HG02973 (cell line): ENCODE measurements around the gene C1orf35.

Experiments
- ATAC-seq: cut with Tn5 transposase; IDR thresholded peaks from one replicate; pipeline ENCODE4 v1.9.1; 2021; ENCODE audit warnings: moderate library complexity; ENCODE audit not compliant: unreplicated experiment

Gene C1orf35

DNA sequence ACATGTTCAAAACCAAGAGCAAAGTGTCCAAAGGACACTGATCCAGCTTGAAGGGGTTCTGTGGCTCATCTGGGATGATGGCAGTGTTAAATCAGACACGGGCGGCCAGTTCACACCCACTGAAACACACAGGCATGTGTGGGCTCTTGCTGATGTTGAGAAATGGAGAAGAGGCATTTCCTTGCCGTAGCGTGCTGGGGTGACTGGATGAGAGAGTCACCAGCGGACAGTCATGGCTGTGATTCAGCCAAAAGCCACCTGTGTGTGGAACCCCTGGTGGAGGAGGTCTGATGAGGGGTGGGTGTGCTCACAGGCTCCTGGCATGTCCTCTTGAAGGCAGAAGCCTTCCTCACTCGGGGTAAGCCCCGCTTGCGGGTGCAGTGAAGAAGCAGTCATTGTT lies 7.2 kb downstream of the C1orf35 start:
- ATAC-seq: no peak

DNA sequence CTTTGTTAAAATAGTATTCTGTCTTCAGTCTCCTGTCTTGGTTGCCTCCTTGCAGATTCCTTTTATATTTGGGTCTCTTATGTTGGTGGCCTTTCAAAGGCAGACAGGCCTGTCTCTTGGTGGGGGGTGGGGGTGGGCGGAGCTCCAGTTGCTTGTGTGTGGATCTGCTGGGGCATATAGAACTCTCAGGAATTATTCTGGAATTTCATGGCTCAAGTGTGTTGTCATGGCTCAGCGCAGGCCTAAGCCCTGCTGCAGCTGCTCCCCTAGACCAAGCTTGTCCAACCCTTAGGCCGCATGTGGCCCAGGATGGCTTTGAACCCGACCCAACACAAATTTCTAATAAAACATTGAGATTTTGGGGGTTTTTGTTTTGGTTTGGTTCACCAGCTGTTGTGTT lies 8.0 kb downstream of the C1orf35 start:
- no peak for ATAC-seq

GRCh38 chr1:228094432-228095016 lies 8.6 kb downstream of the C1orf35 start:
- ATAC-seq: no peak

GRCh38 chr1:228093050-228093906 lies 9.8 kb downstream of the C1orf35 start:
- no peak for ATAC-seq

GRCh38 chr1:228092342-228093049 lies 10.6 kb downstream of the C1orf35 start:
- ATAC-seq: no peak

DNA sequence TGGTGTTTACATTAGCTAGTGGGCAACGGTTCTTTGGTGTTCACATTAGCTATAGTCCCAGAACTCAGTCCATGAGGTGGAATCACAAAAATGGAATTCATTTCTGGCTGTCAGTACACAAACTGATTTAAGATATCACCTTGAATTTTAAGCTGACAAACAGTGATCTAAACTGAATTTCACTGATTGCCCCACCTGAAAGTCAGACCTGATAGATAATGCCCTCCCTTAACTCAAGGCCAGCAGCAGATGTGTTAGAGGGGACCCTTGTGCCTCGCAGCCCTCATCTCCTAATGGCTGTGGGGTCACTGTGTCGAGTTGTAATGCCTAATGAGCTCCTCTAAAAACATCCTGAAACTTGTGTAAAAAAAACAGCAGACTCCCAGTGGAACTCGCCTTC lies 12.0 kb downstream of the C1orf35 start:
- no peak for ATAC-seq

- no peak for ATAC-seq
Observed at GRCh38 chr1:228090613-228091081, 12.5 kb downstream of the C1orf35 start.

GRCh38 chr1:228089519-228090380 lies 13.4 kb downstream of the C1orf35 start:
- no peak for ATAC-seq

DNA sequence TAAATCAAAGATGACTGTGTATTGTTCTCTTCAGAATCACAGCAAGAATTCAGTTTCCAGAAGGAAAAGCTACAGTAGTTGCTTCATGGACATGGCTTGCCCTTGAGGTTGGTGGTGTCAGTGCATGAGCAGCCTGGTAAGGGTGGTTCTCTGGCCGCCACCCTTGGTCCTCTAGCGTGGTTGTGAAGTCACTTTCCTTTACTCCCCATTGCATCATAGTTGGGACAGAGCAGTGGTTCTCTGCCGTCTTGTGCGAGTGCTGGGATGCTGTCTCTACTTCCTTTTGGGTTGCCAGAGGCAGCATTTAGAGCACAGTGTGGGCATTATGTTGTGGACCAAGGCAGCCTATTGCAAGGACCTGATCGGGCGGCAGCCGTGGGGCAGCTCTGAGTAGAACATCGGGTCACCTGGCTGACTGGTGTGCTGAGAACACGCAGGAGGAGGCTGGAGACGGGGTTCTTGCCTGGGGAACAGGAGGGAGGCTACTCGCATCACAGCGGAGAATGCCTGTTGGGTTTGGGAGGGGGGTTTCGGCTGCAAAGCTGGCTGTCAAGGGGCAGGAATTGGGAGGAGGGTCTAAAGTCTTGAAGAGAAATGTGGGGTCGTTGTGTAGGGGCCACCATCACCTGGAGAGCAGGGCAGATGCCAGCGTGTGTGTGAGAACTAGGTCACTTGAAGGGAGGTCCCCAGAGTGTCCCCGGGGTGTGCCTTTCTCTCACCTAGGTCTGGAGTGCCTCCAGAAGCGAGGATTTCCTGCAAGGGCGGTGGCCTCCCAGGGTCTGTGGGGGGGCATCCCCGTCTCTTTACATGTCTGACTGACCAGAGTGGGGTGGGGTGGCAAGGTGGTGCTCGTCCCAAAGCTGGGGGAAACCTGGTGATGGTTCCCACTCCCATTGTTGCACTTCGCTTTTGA lies 14.3 kb downstream of the C1orf35 start:
- no peak for ATAC-seq

GRCh38 chr1:228087771-228088251 lies 15.3 kb downstream of the C1orf35 start:
- no peak for ATAC-seq

- no peak for ATAC-seq
Observed at GRCh38 chr1:228085287-228085951, 17.7 kb downstream of the C1orf35 start.

- no peak for ATAC-seq
Observed at GRCh38 chr1:228084797-228085196, 18.3 kb downstream of the C1orf35 start.

- ATAC-seq: no peak
Observed at GRCh38 chr1:228084325-228084724, 18.8 kb downstream of the C1orf35 start.

GRCh38 chr1:228083871-228084278 lies 19.2 kb downstream of the C1orf35 start:
- no peak for ATAC-seq

DNA sequence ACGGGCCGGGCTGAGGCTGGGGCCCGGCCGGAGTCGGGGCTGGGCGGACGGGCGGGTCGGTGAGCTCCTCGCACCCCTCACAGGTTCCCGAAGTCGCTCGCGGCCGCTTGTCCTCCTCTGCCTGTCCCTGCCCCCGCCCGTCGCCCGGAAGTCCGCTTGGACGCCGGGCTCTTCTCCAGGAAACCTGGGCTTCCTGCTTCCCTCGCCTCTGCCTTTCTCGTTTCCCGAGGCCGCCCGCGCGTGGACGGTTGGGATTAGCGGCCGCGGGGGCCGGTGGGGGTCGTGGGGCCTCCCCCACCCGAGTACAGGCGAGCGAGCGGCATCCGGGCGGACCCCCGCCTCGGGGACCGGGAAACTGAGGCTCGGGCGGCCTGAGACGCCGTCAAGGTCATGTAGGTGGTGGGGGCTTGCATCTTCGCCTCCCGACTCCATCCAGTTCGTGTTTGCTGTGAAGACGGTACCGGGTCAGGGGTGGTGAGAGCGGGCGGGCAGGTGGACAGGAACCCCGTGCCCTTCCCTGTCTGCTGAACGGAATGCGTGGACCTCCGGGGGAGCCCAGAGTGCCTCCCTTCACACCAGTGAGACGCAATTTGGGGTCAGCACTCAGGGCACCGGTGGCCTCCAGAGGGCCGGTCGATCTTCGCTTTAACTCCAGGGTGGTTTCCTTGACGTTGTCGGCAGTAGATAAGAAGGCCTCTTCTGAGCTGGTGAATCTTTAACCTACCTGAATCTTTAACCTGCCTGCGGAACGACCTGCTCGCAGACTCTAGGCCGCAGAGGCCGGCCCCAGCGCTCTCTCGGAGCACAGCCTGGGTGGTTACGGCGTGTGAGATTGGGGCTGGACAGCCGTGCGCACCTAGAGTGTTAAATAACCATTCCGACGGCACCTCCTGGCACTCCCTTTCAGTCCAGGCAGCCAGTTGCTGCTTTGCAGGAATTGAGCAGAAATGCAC lies 19.9 kb downstream of the C1orf35 start:
- peak; percentile 18 for ATAC-seq

DNA sequence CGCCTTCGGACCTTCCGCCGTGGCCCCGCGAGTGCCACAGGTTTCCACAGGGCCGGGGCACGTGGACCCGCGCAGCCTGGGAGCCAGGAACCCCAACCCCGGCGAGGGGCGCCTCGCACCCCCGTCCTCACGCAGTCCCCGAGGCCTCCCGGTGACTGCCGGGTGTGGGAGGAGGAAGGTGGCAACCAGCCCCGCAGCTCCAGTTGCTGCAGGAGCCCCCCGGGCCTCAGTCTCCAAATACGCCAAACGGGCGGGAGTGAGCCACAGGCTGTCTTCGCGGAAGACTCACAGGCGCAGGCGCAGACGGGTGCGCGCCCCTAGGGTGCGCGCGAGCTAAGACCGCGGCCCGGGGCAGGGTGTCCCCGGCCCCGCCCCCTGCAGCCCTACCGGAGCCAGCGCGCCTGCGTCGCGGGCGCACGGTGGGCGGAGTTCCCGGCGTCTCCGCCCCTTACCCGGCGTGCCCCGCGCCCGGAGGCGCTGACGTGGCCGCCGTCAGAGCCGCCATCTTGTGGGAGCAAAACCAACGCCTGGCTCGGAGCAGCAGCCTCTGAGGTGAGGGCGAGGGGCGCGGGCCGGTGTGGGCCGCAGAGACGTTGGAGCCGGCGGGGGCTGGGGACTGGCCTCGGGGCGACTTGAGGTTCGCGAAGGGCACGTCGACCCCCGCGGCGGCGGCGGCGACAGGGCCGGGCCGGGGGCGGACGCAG lies 20.8 kb downstream of the C1orf35 start, which contains the start of gene ARF1:
TSS of gene ARF1 (plus strand) at position 495 of the 704 bp plus-strand sequence. CDS start 14,407 bp downstream, outside the sequence.
- ATAC-seq: peak; percentile 64

GRCh38 chr1:228081578-228082213 lies 21.4 kb downstream of the C1orf35 start:
- peak; percentile 16 for ATAC-seq
